Panc1 (cell line): Measurements from ENCODE around the gene SLC4A1. TPM values are rescaled to one million over a fixed set of nuclear protein-coding genes. Genes with fewer than 3 reads are reported as not detected.

Source experiments
- ATAC-seq: fragments of 200-7000 bp; cut with Tn5 transposase; 2 replicates; pipeline ENCODE4 v1.9.1; 2020; ENCODE audit warnings: mild to moderate bottlenecking, moderate library complexity
- BruUV-seq: library from RNA; stranded (reverse); fragments of 400-500 nt; replicated peaks from 2 replicates; lab custom pipeline; 2021; lab: Mats Ljungman, UMichigan
- CTCF ChIA-PET: fragments of 300-600 bp; sonication (Branson Sonifier 250); formaldehyde crosslinking; loops from one replicate; lab custom pipeline; 2022; ENCODE audit warnings: antibody characterized with exemption; lab: Charles Lee
- POLR2A ChIA-PET: fragments of 300-600 bp; sonication (Branson Sonifier 250); formaldehyde crosslinking; loops from one replicate; lab custom pipeline; 2022; ENCODE audit warnings: antibody characterized with exemption; lab: Charles Lee
- DNase-seq: peaks from one replicate; pipeline ENCODE4 v3.0.0-alpha.2; 2010; ENCODE audit warnings: low read depth, low spot score
- H3K27ac ChIP-seq: 2 replicates; pipeline ENCODE4 v1.5.1; 2011; ENCODE audit warnings: mild to moderate bottlenecking, low read length, inconsistent platforms
- H3K27me3 ChIP-seq: fragments of 200-500 bp; sonication (Bioruptor generic); 2 replicates; pipeline ENCODE4 v1.6.0; 2014; ENCODE audit warnings: low read length, inconsistent platforms; ENCODE audit not compliant: control insufficient read depth, insufficient read depth
- H3K36me3 ChIP-seq: fragments of 200-500 bp; sonication (Bioruptor generic); 2 replicates; pipeline ENCODE4 v1.5.1; 2014; ENCODE audit warnings: inconsistent platforms, mild to moderate bottlenecking, low read length, moderate library complexity; ENCODE audit not compliant: control insufficient read depth, insufficient read depth
- H3K4me1 ChIP-seq: 2 replicates; pipeline ENCODE4 v1.5.1; 2011; ENCODE audit warnings: inconsistent platforms, mild to moderate bottlenecking, low read length, moderate library complexity; ENCODE audit not compliant: control insufficient read depth, insufficient read depth
- H3K4me3 ChIP-seq, 2 experiments: 2 replicates each; pipeline ENCODE4 v1.5.1; 2011 to 2012; ENCODE audit warnings: low read depth in 2 of 2, low read length in 2 of 2, mild to moderate bottlenecking in 2 of 2, inconsistent platforms in 1 of 2, moderate library complexity in 1 of 2
- H3K9me3 ChIP-seq: fragments of 200-500 bp; sonication (Bioruptor generic); 2 replicates; pipeline ENCODE4 v1.5.1; 2014; ENCODE audit warnings: low read depth, mild to moderate bottlenecking, inconsistent platforms, low read length, moderate library complexity; ENCODE audit not compliant: control insufficient read depth, insufficient read depth
- CTCF ChIP-seq: fragments of 450-650 bp; IDR thresholded peaks from 2 replicates; pipeline ENCODE4 v1.5.1; 2017; ENCODE audit warnings: mild to moderate bottlenecking
- POLR2AphosphoS5 ChIP-seq: IDR thresholded peaks from 2 replicates; pipeline ENCODE4 v1.6.1; 2012; ENCODE audit warnings: mild to moderate bottlenecking, low read depth, low read length, moderate library complexity
- REST ChIP-seq, 2 experiments: IDR thresholded peaks; 2 replicates each; pipeline ENCODE4 v1.6.1; 2011 to 2012; ENCODE audit warnings: low read depth in 2 of 2, control low read depth in 1 of 2, low read length in 1 of 2, mild to moderate bottlenecking in 1 of 2, moderate library complexity in 1 of 2; ENCODE audit not compliant: insufficient read depth in 1 of 2
- SIN3A ChIP-seq: IDR thresholded peaks from 2 replicates; pipeline ENCODE4 v1.6.1; 2012; ENCODE audit warnings: low read depth, mild to moderate bottlenecking, low read length, moderate library complexity, borderline replicate concordance; ENCODE audit not compliant: insufficient read depth
- TCF7L2 ChIP-seq: IDR thresholded peaks from 2 replicates; pipeline ENCODE4 v1.6.1; 2011; ENCODE audit warnings: mild to moderate bottlenecking, low read depth, low read length, inconsistent platforms
- in situ Hi-C: cut with HindIII; loops from 2 replicates; pipeline ENCODE4 v1.10.0; 2016; ENCODE audit warnings: low sequenced_read_pairs, low pct_unique_long_range_greater_than_20kb
- intact Hi-C: fragments of 100-400 bp; cut with micrococcal nuclease; formaldehyde crosslinking; loops from one replicate; pipeline ENCODE4 v1.10.0; 2022; ENCODE audit not compliant: unreplicated experiment
- total RNA-seq: library from RNA; stranded (reverse); gene quantifications from one replicate; pipeline ENCODE4 v1.2.1, GENCODE V29; 2021; ENCODE audit not compliant: unreplicated experiment

SLC4A1 gene
- total RNA-seq, 1 experiment from 2014 or later: not detected

GRCh38 chr17:44310609-44311376 lies 42.9 kb upstream of the SLC4A1 start:
- TF ChIP-seq REST (IDR thresholded peaks at IDR 0.05; ENCODE audit: insufficient read depth in 1 of 2, low read depth in 2 of 2, low read length in 1 of 2) (no peak), TCF7L2 (no peak), SIN3A (no peak), CTCF (no peak), POLR2AphosphoS5 (no peak)
- POLR2A ChIA-PET: interaction anchor here (0.5 kb wide), 1 partner anchor 39 kb away, joined by 3 read pairs; no protein-coding TSS in a partner anchor
- CTCF ChIA-PET: no interaction called here

GRCh38 chr17:44310188-44310587 lies 42.3 kb upstream of the SLC4A1 start:
- no peaks in the 10 kb centered on the region for H3K36me3 ChIP-seq
- DNase-seq (no peak), ATAC-seq (no peak)
- H3K9me3 ChIP-seq: no peaks in the 10 kb centered on the region
- BruUV-seq: no TSS peak
- POLR2A ChIA-PET: interaction anchor here (0.5 kb wide), 1 partner anchor 40 kb away, joined by 3 read pairs; no protein-coding TSS in a partner anchor
- intact Hi-C loops (no loop called here), in situ Hi-C loops (no loop called here)
- CTCF ChIA-PET: interaction anchor here (0.6 kb wide), 1 partner anchor 92 kb away, joined by 5 read pairs; no protein-coding TSS in a partner anchor
- no peak overlapping the region for H3K4me3 ChIP-seq
- H3K4me1 ChIP-seq: peaks cover 4% of the 10 kb centered on the region
- H3K27ac ChIP-seq: no peak overlapping the region
- H3K27me3 ChIP-seq: no peaks in the 10 kb centered on the region
- TF ChIP-seq POLR2AphosphoS5: no peak
- TF ChIP-seq CTCF: no peak
- no peak for TF ChIP-seq SIN3A
- no peak for TF ChIP-seq REST (IDR thresholded peaks at IDR 0.05; ENCODE audit: insufficient read depth in 1 of 2, low read depth in 2 of 2, low read length in 1 of 2)
- no peak for TF ChIP-seq TCF7L2

More at GRCh38 chr17:44310609-44311376, 42.9 kb upstream of the SLC4A1 start:
- Histone ChIP-seq H3K9me3 (no peaks in the 10 kb centered on the region), H3K36me3 (no peaks in the 10 kb centered on the region), H3K4me1 (peaks cover 4% of the 10 kb centered on the region), H3K27ac (no peak overlapping the region), H3K4me3 (no peak overlapping the region), H3K27me3 (no peaks in the 10 kb centered on the region)
- no TSS peak for BruUV-seq
- ATAC-seq: no peak
- intact Hi-C loops (no loop called here), in situ Hi-C loops (no loop called here)
- DNase-seq: no peak
